ENCODE data around the gene SERP2.

SERP2 gene

GRCh38 chr13:44388427-44389059 is 14.9 kb downstream of the SERP2 start:
- Mint-ChIP-seq H3K4me1 (ENCODE audit: low read depth) (no peaks in the 10 kb centered on the region), H3K4me3 (no peak overlapping the region), H3K27me3 (ENCODE audit: low read depth) (peaks cover 15% of the 10 kb centered on the region), H3K9me3 (no peaks in the 10 kb centered on the region), H3K36me3 (ENCODE audit: low read depth) (no peaks in the 10 kb centered on the region), H3K27ac (no peak overlapping the region)

GRCh38 chr13:44389060-44389666 is 15.5 kb downstream of the SERP2 start:
- H3K36me3 Mint-ChIP-seq (ENCODE audit: low read depth) = no peaks in the 10 kb centered on the region
- no peak overlapping the region for H3K4me3 Mint-ChIP-seq
- H3K27me3 Mint-ChIP-seq (ENCODE audit: low read depth) = peaks cover 13% of the 10 kb centered on the region
- no peaks in the 10 kb centered on the region for H3K9me3 Mint-ChIP-seq
- H3K4me1 Mint-ChIP-seq (ENCODE audit: low read depth) = no peaks in the 10 kb centered on the region
- no peak overlapping the region for H3K27ac Mint-ChIP-seq

DNA sequence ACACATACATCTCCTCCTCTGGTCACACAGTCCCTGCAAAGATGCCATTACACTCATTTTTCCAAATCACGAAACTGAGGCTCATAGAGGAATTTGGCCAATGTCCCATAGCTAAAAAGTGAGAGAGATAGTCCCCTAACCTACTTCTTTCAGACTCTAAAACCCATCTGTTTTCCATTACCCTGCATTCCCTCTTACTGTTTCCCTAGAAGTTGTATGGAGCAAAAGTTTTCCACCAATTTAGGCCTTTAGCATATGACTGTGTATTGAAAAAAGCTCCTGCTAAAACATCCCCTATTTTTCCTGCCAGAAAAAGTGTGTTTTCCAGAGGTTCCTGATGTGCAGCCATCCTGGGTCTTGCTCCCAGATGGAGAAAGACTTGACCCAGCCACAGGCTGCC is 16.3 kb downstream of the SERP2 start:
- no peaks in the 10 kb centered on the region for H3K4me1 Mint-ChIP-seq (ENCODE audit: low read depth)
- H3K9me3 Mint-ChIP-seq = no peaks in the 10 kb centered on the region
- H3K27me3 Mint-ChIP-seq (ENCODE audit: low read depth) = peaks cover 10% of the 10 kb centered on the region
- no peak overlapping the region for H3K4me3 Mint-ChIP-seq
- no peak overlapping the region for H3K27ac Mint-ChIP-seq
- H3K36me3 Mint-ChIP-seq (ENCODE audit: low read depth) = no peaks in the 10 kb centered on the region

DNA sequence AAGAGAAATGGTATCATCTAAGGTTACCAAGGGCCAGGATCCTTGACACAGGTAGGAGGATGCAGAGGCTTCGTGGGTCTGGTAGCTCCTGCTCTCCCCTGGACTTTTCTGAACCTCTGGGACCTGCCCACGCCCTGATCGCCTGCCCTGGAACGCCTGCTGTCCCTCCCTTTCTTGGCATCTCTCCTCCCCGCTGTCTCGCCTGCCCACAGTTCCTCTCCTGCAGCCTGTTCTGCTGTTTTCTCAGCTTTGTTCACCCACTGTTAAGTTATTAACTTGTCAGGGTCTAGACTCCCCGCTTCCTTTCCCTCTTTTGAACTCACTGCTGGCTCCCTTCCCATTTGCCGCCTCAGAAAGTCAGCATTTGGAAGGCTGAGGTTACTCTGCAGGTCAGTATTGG is 19.8 kb downstream of the SERP2 start:
- Mint-ChIP-seq H3K4me1 (ENCODE audit: low read depth) (no peaks in the 10 kb centered on the region), H3K9me3 (no peaks in the 10 kb centered on the region), H3K4me3 (no peak overlapping the region), H3K36me3 (ENCODE audit: low read depth) (no peaks in the 10 kb centered on the region), H3K27me3 (ENCODE audit: low read depth) (peaks cover 10% of the 10 kb centered on the region), H3K27ac (no peak overlapping the region)

DNA sequence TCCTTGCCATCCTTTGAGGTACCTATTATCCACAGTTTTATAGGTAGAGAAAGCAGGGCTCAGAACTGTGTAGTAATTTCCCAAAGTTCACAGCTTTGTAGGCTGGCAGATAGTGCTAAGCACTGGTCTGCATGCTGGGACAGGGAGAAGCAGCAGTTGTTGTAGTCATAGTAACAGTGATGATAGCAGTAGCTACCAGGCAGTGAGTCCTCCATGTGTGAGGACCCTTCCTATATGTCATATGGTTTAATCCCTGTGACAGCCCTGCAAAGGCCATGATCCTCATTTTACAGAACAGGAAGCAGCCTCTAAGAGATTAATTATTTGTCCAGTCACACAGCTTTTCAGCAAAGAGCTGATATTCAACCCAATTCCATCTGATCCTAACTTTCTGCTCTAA is 21.0 kb downstream of the SERP2 start:
- Mint-ChIP-seq H3K4me1 (ENCODE audit: low read depth) (no peaks in the 10 kb centered on the region), H3K36me3 (ENCODE audit: low read depth) (no peaks in the 10 kb centered on the region), H3K27me3 (ENCODE audit: low read depth) (peaks cover 15% of the 10 kb centered on the region), H3K4me3 (no peak overlapping the region), H3K27ac (no peak overlapping the region), H3K9me3 (no peaks in the 10 kb centered on the region)

GRCh38 chr13:44395976-44396694 is 22.5 kb downstream of the SERP2 start:
- H3K4me3 Mint-ChIP-seq = no peak overlapping the region
- no peaks in the 10 kb centered on the region for H3K4me1 Mint-ChIP-seq (ENCODE audit: low read depth)
- H3K9me3 Mint-ChIP-seq = no peaks in the 10 kb centered on the region
- H3K36me3 Mint-ChIP-seq (ENCODE audit: low read depth) = no peaks in the 10 kb centered on the region
- H3K27me3 Mint-ChIP-seq (ENCODE audit: low read depth) = peaks cover 15% of the 10 kb centered on the region
- H3K27ac Mint-ChIP-seq = no peak overlapping the region

DNA sequence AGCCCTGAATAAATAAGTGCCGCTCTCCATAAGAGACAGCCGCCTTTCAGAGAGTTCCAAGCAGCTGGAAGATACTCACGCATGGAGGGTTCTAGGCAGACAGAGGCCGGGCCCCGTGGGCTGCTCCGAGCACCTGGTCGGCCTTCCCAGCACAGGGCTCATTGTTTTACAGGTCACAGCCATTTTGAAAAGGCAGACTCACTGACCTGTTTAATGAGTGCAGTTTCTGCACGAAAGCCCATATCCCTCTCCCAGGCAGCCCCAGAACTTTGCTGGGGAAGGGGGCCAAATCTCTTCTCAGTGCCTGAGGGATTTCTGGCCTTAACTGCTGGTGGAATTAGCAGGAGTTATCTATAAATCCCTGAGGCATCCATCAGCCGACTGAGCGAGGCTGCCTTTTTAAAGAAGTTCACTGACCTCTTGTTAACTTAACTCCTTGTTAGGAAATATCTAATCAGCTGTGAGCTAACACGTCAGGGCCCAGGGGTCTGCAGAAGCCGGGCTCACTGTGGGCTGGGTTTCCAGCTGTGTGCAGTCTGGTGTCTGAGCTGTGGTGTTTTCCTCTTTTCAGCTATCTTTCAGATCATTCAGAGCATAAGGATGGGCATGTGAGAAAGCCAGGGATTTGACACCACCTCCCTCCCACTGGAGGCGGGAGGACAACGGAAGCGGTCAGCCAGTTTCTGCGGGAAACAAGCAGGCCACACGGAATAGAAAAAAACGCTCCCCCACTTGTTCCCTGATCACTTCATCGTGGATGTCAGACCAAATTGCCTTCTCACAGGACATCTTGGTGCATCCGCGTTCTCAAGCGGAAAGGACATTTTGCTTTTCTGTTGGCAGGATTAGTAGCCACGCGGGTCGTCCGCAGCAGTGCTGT is 23.3 kb downstream of the SERP2 start:
- Mint-ChIP-seq H3K36me3 (ENCODE audit: low read depth) (no peaks in the 10 kb centered on the region), H3K27ac (no peak overlapping the region), H3K4me3 (no peak overlapping the region), H3K9me3 (no peaks in the 10 kb centered on the region), H3K27me3 (ENCODE audit: low read depth) (peaks cover 15% of the 10 kb centered on the region), H3K4me1 (ENCODE audit: low read depth) (no peaks in the 10 kb centered on the region)

GRCh38 chr13:44397766-44398223 is 24.2 kb downstream of the SERP2 start:
- Mint-ChIP-seq H3K27ac (no peak overlapping the region), H3K27me3 (ENCODE audit: low read depth) (peaks cover 8% of the 10 kb centered on the region), H3K36me3 (ENCODE audit: low read depth) (no peaks in the 10 kb centered on the region), H3K9me3 (no peaks in the 10 kb centered on the region), H3K4me3 (no peak overlapping the region), H3K4me1 (ENCODE audit: low read depth) (no peaks in the 10 kb centered on the region)

- no peaks in the 10 kb centered on the region for H3K9me3 Mint-ChIP-seq
- no peak overlapping the region for H3K4me3 Mint-ChIP-seq
- no peaks in the 10 kb centered on the region for H3K36me3 Mint-ChIP-seq (ENCODE audit: low read depth)
- peaks cover 6% of the 10 kb centered on the region for H3K27me3 Mint-ChIP-seq (ENCODE audit: low read depth)
- no peaks in the 10 kb centered on the region for H3K4me1 Mint-ChIP-seq (ENCODE audit: low read depth)
- no peak overlapping the region for H3K27ac Mint-ChIP-seq
Measured at GRCh38 chr13:44398606-44399005, 25.0 kb downstream of the SERP2 start.

- Mint-ChIP-seq H3K27me3 (ENCODE audit: low read depth) (peaks cover 6% of the 10 kb centered on the region), H3K4me3 (no peak overlapping the region), H3K27ac (no peak overlapping the region), H3K4me1 (ENCODE audit: low read depth) (no peaks in the 10 kb centered on the region), H3K9me3 (no peaks in the 10 kb centered on the region), H3K36me3 (ENCODE audit: low read depth) (no peaks in the 10 kb centered on the region)
Measured at GRCh38 chr13:44399074-44399473, 25.4 kb downstream of the SERP2 start.

DNA sequence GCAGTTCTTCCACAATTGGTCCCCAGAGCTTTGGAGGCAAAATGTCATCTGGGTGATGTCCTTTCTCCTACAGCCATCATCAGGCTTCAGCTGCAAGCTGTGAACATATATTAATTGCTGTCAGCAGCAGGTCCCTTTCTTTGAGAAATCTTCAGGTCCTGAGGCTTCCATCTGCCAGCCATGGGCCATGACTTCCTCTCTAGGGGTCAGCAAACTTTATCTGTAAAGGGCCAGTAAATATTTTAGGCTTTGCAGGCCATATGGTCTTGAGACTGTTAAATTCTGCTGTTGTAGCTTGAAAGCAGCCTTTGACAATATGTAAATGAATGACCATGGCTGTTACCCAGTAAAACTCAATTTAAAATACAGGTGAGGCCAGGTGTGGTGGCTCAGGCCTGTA is 27.1 kb downstream of the SERP2 start:
- H3K9me3 Mint-ChIP-seq = no peaks in the 10 kb centered on the region
- H3K4me1 Mint-ChIP-seq (ENCODE audit: low read depth) = no peaks in the 10 kb centered on the region
- H3K27me3 Mint-ChIP-seq (ENCODE audit: low read depth) = peaks cover 6% of the 10 kb centered on the region
- H3K4me3 Mint-ChIP-seq = no peak overlapping the region
- H3K27ac Mint-ChIP-seq = no peak overlapping the region
- no peaks in the 10 kb centered on the region for H3K36me3 Mint-ChIP-seq (ENCODE audit: low read depth)

- H3K27me3 Mint-ChIP-seq (ENCODE audit: low read depth) = peaks cover 6% of the 10 kb centered on the region
- no peaks in the 10 kb centered on the region for H3K36me3 Mint-ChIP-seq (ENCODE audit: low read depth)
- H3K4me1 Mint-ChIP-seq (ENCODE audit: low read depth) = no peaks in the 10 kb centered on the region
- no peak overlapping the region for H3K4me3 Mint-ChIP-seq
- H3K27ac Mint-ChIP-seq = no peak overlapping the region
- H3K9me3 Mint-ChIP-seq = no peaks in the 10 kb centered on the region
Measured at GRCh38 chr13:44401577-44401976, 28.0 kb downstream of the SERP2 start.

GRCh38 chr13:44402899-44403445 is 29.3 kb downstream of the SERP2 start:
- Mint-ChIP-seq H3K27me3 (ENCODE audit: low read depth) (peaks cover 6% of the 10 kb centered on the region), H3K36me3 (ENCODE audit: low read depth) (no peaks in the 10 kb centered on the region), H3K9me3 (no peaks in the 10 kb centered on the region), H3K4me3 (no peak overlapping the region), H3K27ac (no peak overlapping the region), H3K4me1 (ENCODE audit: low read depth) (no peaks in the 10 kb centered on the region)

DNA sequence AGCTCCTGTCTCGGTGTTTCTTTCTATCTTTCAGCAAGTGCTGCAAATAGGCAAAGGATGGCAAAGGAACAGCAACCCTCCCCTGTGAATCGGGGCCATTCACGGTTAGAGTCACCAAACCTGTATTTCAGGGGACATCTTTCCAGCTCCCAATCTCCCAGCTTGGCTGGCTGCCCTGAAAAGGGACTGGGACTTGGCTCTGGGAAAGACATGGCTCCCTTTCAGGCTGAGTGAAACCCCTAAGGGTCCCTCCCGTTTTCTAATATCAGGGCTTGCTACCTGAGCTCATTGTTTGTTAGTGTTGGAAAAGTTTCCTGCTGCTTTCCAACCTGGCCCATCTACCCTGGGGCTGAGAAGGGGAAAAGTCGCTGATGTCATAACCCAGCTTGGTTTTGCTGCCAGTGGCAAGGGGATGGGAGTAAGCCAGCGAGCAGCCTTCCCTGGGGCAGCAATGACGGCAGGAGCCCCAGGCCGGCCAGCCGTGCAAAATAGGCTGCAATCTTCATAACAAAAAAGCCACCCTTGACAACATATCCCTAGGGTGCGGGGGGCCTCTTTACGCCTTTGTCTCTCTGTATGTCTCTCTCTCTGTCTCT is 29.9 kb downstream of the SERP2 start:
- peaks cover 6% of the 10 kb centered on the region for H3K27me3 Mint-ChIP-seq (ENCODE audit: low read depth)
- H3K4me3 Mint-ChIP-seq = no peak overlapping the region
- H3K9me3 Mint-ChIP-seq = no peaks in the 10 kb centered on the region
- no peak overlapping the region for H3K27ac Mint-ChIP-seq
- H3K36me3 Mint-ChIP-seq (ENCODE audit: low read depth) = no peaks in the 10 kb centered on the region
- no peaks in the 10 kb centered on the region for H3K4me1 Mint-ChIP-seq (ENCODE audit: low read depth)
